ENCODE data around the gene HOXD12.

The HOXD12 gene

DNA sequence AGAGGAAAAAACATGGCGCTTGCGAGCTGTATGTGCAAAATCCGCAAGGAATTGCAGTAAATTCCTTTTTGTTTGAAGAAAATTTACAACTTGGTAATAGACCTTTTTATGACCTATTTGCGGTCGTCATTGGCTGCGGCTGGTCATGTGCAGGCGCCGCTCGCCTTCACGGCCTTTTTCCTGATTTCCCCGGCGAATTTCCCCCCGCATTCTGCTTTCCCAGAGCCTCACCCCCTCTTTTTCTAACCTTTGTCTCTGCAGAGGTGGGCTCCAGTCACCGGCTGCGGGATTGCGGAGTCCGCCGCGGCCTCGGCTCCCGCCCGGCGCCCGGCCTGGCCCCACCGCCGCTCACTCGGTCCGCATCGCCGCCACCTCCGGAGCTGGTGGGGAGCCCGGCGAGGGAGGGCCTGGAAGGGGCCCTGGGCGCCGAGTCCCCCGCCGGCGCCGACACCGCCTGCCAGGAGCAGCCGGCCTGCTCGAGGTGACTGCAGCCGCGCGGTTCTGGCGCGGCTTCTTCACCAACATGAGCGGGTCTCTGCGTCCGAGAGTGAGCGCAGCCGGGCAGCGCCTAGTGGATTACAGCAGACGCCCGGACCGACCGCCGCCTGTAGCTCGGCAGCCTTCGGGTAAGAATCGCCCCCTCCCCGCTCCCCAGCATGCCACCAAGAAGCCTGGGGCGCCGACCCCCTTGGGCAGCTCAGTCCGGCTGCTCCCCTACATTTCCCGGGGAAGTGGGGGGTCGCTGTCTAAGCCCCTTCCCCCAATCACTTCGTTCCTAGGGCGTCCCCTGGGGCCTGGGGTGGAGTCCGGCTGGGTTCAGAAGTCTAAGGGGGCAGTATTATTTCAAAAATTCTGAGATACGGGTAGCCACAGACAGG, 37.0 kb downstream of the HOXD12 start:
- DNase-seq: no peak

DNA sequence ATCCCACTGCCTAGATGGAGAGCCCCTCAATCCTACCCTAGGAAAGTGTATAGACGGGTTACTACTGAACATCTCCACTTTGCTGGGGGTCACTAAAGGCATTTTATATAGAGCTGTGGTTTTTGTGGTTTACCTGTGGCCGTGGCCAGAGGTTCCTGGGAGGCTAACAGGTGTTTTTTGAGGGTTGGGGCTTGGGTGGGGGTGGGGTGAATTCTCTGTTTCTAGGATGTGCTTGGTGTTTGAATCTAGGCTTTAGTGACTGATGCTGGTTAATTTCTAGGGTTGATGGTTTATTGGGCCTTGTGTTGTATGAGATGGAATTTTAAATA, 37.6 kb downstream of the HOXD12 start:
- no peak for DNase-seq

DNA sequence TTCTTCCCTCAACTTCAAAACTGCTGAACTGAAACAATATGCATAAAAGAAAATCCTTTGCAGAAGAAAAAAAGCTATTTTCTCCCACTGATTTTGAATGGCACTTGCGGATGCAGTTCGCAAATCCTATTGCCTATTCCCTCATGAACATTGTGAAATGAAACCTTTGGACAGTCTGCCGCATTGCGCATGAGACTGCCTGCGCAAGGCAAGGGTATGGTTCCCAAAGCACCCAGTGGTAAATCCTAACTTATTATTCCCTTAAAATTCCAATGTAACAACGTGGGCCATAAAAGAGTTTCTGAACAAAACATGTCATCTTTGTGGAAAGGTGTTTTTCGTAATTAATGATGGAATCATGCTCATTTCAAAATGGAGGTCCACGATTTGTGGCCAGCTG, 38.3 kb downstream of the HOXD12 start:
- no peak for DNase-seq

DNA sequence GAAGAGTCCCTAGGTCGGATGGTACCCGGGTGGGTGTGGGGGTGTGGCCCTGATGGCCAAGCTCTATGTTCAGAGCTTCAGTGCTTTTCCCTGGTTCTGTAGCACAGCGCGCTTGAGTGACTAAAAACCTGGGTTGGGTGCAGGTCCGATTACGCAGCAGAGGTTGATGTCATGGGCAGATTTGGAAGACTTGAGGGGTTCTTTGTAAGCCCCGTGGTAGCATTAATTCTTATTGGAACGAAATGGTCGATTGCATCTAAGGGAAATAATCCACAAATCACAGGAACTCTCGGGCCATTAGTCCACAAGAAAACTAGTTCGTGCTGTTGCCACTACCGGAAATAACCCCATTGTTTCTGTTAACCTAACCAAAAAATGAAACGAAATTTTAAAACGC, 38.9 kb downstream of the HOXD12 start:
- DNase-seq: no peak

DNA sequence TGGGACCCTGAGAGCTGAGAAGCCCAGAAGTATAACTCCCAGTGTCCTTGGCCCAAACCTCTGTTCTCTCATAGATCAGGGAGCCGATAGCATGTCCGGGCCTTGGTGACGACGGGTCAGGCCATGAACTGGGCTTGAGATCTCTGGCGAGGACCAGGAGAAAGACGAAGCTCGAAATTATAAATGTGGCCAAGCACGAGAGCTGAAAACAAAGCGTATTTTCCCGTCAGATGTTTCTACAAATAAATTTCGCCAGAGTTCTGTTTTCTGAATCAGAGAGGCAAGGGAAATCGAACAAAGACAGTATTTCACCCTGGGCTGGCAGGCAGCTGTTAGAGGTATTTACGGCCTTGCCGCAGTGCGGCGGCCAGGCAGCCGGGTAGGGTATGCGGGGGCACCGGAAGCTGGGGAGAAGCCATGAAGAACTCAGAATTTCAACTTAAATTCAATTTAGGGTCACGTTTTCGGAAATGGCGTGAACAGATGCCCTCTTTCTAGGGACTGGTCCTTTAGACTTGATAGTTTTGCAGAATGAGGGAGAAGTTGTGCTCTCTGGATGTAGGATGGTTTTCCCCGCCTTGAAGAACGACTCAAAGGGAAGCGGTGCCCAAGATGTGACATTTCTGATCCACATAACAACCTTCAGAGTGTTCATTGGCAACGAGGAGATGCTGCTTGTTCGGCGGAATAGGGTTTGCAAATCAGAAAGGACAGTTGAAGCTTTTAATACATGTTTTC, 39.5 kb downstream of the HOXD12 start:
- DNase-seq: no peak

DNA sequence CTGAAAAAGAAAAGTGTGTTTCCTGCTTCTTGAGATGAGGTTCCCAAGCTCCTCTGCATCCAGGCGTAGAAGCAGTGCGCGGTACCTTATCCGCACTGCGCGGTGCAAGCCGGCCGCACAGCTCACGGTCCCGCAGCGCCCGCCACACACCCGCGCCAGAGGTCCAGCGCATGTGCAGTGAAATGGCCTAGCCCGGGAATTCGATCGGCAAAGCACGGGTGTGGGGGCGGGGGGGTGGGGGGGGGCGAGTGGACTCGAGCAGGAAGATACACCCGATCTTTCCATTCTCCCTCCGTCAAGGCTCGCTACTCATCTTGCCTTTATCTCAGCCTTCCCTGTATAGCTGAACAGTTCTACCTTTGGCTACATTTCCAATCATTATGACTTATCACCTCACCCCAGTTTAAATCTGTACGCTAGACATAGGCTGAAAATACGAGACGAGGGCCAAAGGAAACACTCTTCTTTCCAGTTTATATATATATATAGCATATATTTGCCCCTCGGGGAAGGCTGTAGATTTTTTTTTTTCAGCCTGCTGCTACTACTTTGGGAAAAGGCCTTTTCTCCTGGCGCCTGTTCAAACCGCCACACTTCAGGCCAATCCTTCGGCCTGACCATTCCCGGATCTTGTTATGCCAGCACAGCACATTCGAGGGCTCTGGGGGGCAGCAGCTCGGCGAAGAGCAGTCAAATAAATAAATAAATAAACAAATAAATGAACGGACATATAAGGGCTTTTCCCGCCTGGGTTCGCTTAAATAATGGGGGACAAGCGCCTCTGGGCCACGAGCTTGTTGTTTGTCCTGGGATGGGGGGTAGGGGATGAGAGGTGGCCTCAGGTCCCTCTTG, 40.3 kb downstream of the HOXD12 start:
- DNase-seq: no peak

DNA sequence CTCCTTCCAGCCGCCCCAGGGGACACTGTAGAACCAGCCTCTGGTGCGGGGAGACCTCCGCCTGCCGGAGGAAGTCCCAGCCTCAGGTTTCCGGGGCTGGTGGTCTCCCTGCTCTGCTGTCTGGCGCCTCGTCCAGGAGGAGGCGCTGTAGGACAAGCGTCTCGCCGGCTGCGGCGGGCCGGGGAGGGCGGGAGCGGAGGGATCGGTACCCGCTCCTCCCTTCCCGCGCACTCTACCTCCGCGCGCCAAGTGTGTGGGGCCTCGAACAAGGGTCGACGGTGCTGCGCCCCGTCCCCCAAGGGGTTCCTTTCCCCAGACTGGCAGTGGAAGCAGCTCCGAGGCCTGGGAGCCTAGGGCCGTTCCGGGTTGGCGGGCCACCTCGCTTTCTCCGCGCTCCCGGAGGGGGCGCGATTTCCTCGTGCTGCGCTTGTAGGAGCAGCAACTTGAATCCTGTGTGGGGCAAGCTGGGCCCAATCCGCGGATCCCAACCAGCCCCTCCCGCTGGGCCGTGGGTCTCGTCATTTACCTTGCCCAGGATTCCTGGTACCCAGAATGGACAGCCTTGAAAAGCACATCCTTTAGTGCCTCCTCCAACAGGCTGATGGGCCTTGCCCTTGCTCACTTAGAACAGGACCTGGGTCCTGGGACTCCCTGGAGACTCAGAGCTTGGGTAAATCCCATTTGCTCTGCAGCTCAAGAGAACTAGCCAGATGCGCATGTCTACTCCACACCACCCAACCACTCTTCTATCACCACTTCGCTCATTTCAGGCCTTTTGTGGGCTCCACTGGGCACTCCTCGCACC, 41.1 kb downstream of the HOXD12 start:
- peak; percentile 81 for DNase-seq

DNA sequence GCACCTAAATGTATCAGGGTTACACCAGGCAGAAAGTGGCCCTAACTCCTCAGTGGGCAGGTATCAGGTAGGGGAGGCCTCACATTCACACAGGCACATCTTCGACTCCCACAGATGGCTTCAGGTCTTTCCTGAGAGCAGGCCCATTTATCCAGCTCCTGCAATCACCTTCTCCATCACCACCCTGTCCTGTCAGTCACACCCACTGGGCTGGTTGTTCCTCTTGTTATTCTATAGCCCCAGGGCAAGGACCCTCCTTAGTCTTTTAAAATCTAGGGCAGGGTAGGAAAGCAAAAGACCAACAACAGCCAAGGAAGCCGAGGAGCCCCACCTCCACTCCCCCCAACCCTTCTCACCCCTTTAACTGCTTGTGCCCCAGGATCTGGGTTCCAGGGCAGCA, 42.7 kb downstream of the HOXD12 start:
- no peak for DNase-seq

DNA sequence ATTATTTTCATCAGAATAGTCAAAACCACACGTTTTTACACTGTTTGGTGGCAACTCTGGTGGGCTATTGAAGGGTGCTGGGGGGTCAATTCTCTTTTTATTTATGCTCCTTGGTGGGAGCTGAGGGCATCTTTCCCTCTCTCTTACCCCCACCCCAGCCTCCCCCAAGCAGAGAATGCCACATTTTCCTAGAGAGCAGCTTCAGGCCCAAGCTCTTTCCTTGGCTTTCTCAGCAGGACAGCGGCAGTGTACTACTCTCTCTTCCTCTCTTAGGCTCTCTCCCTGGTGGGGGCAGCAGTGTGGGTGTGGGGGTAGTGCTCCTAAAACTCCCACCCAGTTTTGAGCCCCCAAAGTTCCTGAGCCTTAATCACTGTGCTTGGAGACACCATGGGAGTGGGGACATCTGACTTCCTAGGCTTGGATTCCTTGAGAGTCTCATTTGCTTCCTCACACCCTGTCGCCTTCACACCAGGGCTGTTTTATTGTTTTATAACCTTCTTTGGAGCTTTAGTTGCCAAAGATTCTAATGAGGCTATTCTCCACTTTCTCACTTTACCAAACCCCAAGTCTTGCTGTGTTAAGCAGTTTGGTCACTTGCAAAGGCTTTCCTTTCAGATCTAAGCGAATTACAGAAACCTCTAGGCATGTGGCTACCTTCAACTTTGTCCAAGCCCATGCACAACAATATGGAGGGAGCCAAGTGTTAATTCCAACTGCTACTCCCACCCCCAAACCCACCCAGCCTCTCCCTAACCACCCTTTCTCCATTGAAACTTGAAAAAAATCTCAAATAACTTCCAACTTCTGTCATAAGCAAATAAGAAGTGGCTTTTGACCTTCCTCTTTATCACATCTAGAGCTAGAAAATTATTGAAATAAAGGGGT, 45.7 kb downstream of the HOXD12 start:
- DNase-seq: no peak

DNA sequence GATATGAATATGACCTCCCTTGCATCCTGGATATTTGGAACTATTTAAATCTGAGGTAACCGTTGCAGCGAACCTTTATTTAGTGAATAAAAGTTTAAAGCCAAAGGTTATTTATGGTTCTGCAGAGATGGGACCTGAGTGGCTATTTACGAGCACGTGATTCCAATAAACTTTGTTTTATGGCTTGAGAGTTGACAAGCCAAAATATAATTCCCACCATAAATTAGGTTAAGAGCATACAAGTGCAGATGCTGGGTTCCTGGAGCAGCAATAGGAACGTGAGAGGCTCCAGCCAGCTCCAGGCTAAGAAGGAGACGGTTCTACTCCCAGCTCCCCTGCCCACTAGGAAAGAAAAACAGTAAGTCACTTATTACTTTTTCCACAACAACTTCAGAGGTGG, 46.5 kb downstream of the HOXD12 start:
- DNase-seq: no peak

DNA sequence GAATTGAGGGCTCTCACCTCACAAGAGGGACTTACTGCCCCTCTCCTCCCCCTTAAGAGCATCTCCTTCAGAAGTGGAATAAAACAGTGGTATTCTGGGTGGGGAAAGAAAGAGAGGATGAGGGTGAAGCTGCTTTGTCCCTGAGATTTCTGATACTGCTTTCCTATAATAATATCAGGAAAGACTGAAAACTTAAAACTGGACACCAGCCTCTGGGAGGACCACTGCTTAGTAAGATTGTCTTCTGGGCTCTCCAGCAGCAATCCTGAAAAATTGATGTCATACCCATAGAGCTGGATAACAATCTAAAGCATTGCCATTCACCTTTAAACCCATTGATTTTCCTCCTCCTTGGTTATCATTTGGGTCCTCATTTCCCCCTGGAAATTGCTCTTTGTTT, 47.0 kb downstream of the HOXD12 start:
- no peak for DNase-seq

DNA sequence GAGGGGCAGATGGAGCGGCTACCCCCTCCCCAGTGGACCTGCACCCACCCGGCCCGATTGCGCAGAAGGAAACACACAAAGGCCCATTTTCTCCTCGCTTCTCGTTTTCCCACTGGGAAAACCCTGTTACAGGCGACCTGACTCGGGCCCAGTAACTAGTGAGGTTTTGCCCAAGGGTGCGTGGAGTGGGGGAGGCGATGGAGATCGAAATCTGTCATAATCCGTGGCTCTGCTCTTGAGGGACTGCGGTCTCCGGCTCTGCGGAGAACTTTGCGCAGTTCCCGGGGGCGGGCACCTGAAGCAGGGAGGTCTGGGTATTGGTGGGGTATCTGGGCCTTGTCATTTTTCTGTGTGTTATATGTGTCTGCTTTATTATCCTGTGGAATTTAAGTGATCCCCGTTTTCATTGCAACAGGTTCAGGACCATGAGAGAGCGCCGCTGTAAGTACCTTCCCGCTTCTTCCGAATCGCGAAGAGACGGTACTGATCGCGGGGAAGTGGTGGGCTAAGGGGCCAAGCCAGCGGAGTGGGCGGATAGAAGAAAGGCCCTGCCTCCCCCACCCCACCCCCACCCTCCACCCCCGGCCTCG, 47.7 kb downstream of the HOXD12 start:
- peak; percentile 50 for DNase-seq

DNA sequence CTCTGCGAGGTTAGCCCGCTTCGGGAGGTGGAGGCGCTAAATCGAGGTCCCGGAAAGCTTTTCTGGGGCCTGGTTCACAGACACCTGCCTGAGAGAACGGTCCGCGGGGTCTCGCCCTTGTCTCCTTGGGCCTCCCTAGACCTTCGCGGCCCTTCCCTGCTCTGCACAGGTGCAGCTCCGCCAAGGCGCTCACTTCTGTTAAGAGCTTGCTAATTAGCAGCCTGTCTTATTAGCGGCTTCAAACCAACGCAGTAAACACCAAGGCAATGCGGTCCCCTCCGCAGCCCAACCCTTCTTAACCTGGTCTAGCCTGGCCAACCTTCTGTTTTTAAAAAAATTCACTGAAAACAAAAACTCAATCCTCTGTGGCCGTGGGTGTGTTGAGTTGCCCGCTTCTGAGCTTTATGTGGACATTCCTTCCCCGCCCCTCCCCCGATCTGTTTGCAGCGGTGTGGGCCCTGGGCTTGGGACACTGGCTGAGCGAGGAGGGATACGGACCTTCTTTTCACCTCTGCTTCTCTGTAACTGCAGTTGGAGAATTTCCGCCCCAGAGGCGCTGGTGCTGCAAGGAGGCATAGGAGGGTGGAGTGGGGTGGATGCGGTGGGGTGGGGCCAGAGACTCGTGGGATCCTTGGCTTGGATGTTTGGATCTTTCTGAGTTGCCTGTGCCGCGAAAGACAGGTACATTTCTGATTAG, 48.4 kb downstream of the HOXD12 start:
- peak; percentile 59 for DNase-seq

DNA sequence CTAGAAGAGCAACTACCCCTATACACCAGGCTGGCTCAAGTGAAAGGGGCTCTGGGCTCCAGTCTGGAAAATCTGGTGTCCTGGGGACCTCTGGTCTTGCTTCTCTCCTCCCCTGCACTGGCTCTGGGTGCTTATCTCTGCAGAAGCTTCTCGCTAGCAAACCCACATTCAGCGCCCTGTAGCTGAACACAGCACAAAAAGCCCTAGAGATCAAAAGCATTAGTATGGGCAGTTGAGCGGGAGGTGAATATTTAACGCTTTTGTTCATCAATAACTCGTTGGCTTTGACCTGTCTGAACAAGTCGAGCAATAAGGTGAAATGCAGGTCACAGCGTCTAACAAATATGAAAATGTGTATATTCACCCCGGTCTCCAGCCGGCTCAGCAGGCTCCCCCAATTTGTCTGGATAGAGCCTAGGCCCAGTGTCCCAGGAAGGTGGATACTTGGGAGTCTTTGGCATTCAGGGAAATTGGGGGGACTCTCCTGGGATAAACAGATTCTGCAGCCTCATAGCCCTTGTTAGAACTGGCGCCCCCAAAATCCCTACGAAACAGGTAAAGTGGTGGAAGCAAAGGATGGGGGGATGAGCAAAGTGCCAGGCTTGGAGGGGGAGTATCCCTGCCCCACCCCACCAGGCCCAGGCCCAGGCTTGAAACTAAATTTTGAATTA, 49.3 kb downstream of the HOXD12 start:
- DNase-seq: peak; percentile 14

DNA sequence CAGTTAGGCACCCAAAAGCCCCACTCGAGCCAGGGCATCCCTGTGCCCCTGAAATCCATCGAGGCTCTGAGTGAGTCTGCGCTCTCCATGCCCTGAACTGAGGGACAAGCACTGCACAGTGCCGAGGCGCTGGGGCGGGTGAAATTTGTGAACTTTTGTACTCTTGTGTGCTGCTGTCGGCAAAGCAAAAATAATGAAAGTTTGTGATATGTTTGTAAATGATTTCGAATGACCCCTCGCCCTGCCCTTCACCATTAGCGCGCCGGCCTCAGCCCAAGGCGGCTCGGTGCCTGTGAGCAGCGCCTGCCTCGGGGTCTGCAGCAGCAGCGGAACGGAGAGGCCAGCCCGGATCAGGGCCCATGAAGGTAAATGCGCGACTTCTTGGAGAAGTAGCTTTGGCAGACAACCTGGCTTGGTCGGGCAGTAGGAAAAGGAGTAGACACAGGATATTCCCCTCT, 49.9 kb downstream of the HOXD12 start:
- DNase-seq: peak; percentile 47

DNA sequence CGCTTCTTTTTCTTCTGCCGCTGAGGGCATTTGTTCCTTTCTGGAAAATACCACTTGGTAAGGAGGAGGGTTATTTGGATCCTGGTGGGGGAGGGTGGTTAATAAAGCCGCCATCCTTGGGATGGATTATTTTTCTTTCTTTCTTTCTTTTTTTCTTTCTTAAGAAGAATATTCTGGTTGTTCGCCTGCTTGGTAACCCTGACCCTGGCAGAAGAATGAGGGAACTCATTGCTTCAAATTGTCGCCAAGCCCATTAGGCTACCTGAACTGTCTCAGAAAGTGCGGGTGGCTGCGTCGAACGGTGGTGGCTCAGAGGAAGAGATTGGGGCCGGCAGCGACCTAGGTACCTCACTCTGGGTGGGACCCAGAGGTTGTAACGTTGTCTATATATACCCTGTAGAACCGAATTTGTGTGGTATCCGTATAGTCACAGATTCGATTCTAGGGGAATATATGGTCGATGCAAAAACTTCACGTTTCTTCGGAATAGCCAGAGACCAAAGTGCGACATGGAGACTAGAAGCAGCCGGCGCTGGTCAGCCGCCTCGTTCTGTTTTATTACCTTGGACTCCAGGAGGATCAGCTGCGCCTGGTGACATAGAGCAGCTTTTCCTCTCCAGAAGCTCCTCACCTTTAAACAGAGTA, 50.5 kb downstream of the HOXD12 start:
- DNase-seq: peak; percentile 31

DNA sequence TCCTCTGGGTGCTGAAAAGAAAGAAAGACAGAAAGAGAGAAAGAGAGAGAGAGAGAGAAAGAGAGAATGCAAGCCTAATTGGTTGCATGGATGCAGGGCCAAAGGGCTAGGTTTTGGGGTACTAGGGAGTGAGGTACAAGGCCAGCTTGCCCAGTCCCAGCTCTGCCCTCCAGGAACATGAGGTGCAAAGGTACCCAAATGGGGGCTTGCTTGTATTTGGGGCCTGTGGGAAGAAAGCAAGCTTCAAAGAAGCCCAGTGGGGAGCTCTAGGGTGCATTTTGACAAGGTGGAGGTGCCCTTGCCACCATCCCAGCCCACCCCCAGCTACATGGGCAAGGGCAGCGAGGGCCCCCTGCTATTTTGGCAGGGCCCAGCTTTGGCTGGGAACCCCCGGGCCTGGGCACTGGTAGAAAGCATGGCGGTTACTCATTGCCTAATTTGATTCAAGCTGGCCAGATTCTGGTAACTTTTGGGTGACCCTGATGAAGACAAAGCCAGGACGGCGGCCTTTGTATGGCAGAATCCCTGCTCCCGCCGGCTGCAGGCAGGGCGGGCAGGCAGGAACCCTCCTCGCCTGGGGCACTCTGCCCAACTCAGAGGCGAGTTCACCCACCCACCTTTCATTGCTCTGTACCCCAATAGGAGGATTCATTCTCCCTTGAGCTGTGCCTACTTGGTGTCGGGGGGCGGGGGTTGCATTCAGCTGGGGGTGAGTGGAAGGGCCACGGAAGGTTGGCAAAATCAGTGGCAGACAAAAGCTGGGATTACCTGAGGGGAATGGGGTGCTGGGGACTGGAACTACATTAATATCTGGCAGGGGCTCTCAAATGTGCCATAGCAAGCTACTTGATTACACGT, 51.2 kb downstream of the HOXD12 start:
- DNase-seq: peak; percentile 17
